GM18526 (cell line): Measurements from ENCODE around the gene MAP1LC3B.

Experiments
- POLR2A ChIP-seq: IDR thresholded peaks from 3 replicates; pipeline ENCODE4 v1.6.1; 2011; ENCODE audit not compliant: insufficient read length; ENCODE audit errors: extremely low read depth

The MAP1LC3B gene

GRCh38 chr16:87387942-87388817, 4.0 kb upstream of the MAP1LC3B start:
- TF ChIP-seq POLR2A, result no peak

- TF ChIP-seq POLR2A, result no peak
These were observed 3.4 kb upstream of the MAP1LC3B start for GRCh38 chr16:87388818-87389134.

- TF ChIP-seq POLR2A, result no peak
These were observed 2.9 kb upstream of the MAP1LC3B start for GRCh38 chr16:87389245-87389644.

DNA sequence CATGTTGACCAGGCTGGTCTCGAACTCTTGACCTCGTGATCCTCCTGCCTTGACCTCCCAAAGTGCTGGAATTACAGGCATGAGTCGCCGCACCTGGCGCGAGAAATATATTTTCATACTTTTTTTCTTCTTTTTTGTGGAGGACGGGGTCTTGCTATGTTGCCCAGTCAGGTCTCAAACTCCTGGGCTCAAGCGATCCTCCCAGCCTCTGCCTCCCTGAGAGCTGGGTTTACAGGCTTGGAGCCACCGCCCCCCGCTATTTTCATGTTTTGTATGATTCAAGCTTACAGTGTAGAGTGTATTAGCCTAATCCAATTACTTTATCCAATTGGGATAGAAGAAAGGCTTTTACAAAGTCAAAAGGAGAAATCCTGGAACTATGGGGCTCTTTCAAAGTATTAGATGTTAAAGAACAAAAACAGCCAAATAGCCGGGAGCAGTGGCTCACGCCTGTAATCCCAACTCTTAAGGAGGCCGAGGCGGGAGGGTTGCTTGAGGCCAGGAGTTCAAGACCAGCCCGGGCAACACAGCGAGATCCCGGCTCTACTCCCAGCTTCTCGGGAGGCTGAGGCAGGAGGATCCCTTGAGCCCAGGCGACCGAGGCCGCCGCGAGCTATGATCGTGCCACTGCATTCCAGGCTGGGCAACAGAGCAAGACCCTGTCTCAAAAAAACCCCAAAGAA, 1.4 kb upstream of the MAP1LC3B start:
- no peak for TF ChIP-seq POLR2A

GRCh38 chr16:87391324-87391949, 699 bp upstream of the MAP1LC3B start:
- TF ChIP-seq POLR2A, result no peak

- TF ChIP-seq POLR2A, result no peak
These were observed 914 bp downstream of the MAP1LC3B start for GRCh38 chr16:87392821-87393679.

- no peak for TF ChIP-seq POLR2A
These were observed 1.5 kb downstream of the MAP1LC3B start for GRCh38 chr16:87393680-87394055.

DNA sequence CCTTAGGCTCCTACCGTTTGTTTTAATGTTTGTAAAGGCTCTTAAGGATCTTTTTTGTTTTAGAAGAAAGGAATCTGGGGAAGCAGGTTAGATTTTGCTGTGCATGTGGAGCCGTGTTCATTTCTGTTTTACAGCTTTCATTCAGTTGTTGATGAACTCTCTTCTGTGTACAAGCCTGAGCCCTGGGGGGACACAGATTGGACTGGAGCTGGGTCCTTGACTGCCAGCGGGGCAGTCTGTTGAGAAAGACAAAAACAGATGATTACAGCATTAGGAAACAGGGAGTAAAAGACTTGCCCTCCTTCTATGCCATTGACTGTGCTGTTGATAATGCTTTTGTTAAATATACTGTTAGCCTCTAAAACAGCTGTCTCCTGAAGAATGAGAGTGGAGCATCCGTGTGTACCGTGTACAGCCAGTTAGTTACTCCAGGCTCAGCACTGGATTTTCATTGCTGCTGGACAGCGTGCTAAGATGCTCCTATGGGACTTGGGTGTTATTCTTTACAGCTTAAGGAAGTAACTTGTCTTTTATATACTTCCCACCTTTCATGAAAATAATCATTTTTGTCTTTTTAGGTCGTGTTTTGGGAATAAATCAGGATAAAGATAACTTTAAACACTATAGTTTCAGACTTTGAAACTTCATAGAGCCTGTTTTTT, 3.2 kb downstream of the MAP1LC3B start:
- TF ChIP-seq POLR2A, result no peak

GRCh38 chr16:87404764-87405625, 12.9 kb downstream of the MAP1LC3B start:
- no peak for TF ChIP-seq POLR2A

DNA sequence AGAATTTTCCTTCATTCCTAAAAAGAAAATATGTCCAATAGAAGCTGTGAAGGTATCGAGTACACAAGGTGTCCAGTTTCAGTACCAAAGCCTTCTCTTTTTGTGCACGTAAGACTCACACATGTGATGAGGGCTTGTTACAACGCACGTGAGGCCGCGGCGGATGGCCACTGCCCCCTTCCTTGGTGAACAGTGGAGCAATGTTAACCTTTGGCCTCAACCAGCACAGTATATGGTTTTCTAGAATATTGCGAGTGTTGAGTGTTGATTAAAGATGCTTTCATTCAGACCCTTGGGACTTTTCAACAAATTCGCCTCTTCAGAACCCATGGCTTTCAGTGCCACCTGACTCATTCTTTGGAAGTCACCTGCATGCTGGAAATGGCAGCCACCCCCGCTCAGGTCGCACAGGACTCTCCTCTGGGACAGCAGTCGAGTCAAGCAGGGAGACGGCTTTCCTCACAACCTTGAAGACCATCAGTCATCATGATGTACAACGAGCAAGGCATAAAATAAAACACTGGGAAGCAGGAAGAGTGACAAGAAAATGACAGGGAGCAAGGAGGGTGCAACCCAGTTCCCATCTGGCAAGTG, 14.5 kb downstream of the MAP1LC3B start:
- no peak for TF ChIP-seq POLR2A

- no peak for TF ChIP-seq POLR2A
These were observed 15.5 kb downstream of the MAP1LC3B start for GRCh38 chr16:87407511-87408112.

DNA sequence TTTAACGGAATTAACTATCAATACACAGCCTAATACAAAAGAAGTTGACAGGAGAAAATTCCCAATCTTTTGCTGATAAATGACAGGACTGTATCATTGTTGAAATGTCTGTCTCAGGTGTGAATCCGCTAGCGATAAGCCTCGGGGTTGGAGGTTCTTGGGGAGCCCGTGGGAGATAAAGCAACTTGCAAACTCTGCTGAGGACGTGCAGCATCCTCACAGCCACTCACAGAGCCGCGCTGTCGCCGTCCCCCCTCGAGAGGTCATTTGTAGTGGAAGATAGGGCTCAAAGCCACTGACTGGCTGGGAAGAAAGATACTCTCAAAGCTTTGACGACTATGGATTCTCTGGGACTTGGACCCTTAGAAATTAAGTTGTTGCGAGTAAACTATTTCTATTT, 17.0 kb downstream of the MAP1LC3B start:
- no peak for TF ChIP-seq POLR2A

DNA sequence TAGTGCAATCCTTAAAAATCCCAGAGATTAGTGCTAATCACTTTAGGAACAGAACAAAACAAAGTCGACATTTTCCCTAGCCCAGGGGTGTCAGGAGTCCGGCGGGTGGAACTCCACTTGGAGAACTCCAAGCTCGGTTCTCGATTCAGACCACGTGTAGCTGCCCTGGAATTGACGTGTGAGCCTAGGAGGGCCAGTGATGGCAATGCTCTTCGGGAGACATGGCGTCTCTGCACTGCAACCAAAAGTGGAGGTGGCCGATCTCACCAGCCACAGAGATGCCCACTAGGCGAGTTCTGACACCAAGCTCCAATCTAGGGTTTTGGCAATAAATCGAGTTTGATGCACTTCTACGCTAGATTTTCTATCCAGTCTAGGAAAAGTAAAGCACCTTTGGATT, 17.6 kb downstream of the MAP1LC3B start:
- TF ChIP-seq POLR2A, result no peak

DNA sequence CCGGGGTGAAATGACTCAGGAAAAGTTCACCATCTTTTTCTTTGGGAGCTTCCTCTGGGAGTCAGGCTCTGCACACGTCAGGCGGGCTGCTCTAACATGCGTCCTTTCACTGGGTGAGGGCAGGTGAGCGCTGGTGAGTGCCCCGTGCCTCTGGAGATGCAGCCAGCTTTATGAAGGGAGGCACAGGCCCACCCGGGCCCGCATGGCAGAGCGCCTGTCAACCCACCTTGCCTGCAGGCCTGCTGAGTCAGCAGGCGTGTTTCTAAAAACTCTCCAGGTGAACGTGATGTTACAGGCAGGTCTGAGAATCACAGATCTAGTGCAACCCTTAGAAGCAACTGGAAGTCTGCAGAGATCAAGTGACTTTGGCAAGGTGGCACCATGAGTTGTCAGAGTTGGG, 18.4 kb downstream of the MAP1LC3B start:
- TF ChIP-seq POLR2A, result no peak

DNA sequence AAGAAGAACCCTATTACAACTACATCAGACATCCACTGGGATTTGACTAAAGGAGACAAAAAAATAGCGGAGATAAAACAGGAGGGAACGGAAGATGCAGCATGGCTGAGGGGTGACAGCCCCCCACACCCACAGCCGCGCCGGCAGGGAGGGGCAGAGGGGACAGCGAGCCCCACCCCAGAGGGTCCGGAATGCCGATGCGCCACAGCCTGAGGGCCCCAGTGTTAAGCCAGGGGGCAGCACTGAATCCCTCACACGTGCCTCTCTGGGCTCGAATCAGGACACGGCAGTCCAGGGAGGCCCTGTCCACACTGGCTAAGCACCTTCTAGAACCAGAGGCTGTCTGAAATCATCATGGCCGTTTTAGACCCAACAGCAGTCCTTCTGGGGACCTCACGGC, 18.8 kb downstream of the MAP1LC3B start:
- TF ChIP-seq POLR2A, result no peak
